Astrocyte (in vitro differentiated cells and primary cell): ENCODE results near the gene SUN5.

Experiments
- CTCF ChIP-seq: IDR thresholded peaks from 2 replicates; pipeline ENCODE4 v1.5.1; 2011; ENCODE audit warnings: low read depth, mild to moderate bottlenecking, inconsistent platforms, low read length, moderate library complexity; ENCODE audit not compliant: insufficient read depth
- EZH2 ChIP-seq: IDR thresholded peaks from 2 replicates; pipeline ENCODE4 v1.6.1; 2012; ENCODE audit warnings: mild to moderate bottlenecking, low read length, inconsistent platforms; ENCODE audit not compliant: insufficient read depth

GRCh38 chr20:33010133-33010504 lies 5.9 kb upstream of the SUN5 start:
- no peak for TF ChIP-seq CTCF
- no peak for TF ChIP-seq EZH2
